ENCODE results near the gene FAF1. TPM values are rescaled to one million over a fixed set of nuclear protein-coding genes. Genes with fewer than 3 reads are reported as not detected.

The FAF1 gene
- total RNA-seq, 4 donors from 2014 or later, result 36.9 to 77.6 (median 48.3) TPM

- no peak for DNase-seq
- Histone ChIP-seq H3K4me1 (no peaks in the 10 kb centered on the region), H3K36me3 (peaks cover 0 to 2% (median 0%) of the 10 kb centered on the region in 3 donors), H3K27me3 (no peaks in the 10 kb centered on the region), H3K27ac (no peak overlapping the region), H3K4me3 (no peak overlapping the region), H3K9me3 (no peaks in the 10 kb centered on the region)
- TF ChIP-seq POLR2A (IDR thresholded peaks at IDR 0.05) (no peak), CTCF (IDR thresholded peaks at IDR 0.05) (no peak)
Measured at GRCh38 chr1:50684185-50684584, 275.9 kb downstream of the FAF1 start.

- no peaks in the 10 kb centered on the region for H3K27me3 ChIP-seq
- no peaks in the 10 kb centered on the region for H3K9me3 ChIP-seq
- H3K36me3 ChIP-seq, result no peaks in the 10 kb centered on the region
- no peaks in the 10 kb centered on the region for H3K4me1 ChIP-seq
- no peak for TF ChIP-seq POLR2A (IDR thresholded peaks at IDR 0.05)
- TF ChIP-seq CTCF (IDR thresholded peaks at IDR 0.05), result no peak
- H3K27ac ChIP-seq, result no peak overlapping the region
- no peak overlapping the region for H3K4me3 ChIP-seq
- DNase-seq, result no peak
Measured at GRCh38 chr1:50681931-50682330, 278.1 kb downstream of the FAF1 start.

GRCh38 chr1:50667710-50668356, 292.2 kb downstream of the FAF1 start:
- no peak overlapping the region for H3K4me3 ChIP-seq
- no peaks in the 10 kb centered on the region for H3K27me3 ChIP-seq
- H3K4me1 ChIP-seq, result no peaks in the 10 kb centered on the region
- H3K27ac ChIP-seq, result no peak overlapping the region
- no peak for TF ChIP-seq POLR2A (IDR thresholded peaks at IDR 0.05)
- no peak for TF ChIP-seq CTCF (IDR thresholded peaks at IDR 0.05)
- H3K36me3 ChIP-seq, result no peaks in the 10 kb centered on the region
- DNase-seq, result no peak
- H3K9me3 ChIP-seq, result no peaks in the 10 kb centered on the region

- H3K4me1 ChIP-seq, result no peaks in the 10 kb centered on the region
- H3K27ac ChIP-seq, result no peak overlapping the region
- H3K27me3 ChIP-seq, result no peaks in the 10 kb centered on the region
- H3K9me3 ChIP-seq, result no peaks in the 10 kb centered on the region
- TF ChIP-seq POLR2A (IDR thresholded peaks at IDR 0.05) (no peak), CTCF (IDR thresholded peaks at IDR 0.05) (no peak)
- no peaks in the 10 kb centered on the region for H3K36me3 ChIP-seq
- H3K4me3 ChIP-seq, result no peak overlapping the region
- no peak for DNase-seq
Measured at GRCh38 chr1:50667272-50667671, 292.8 kb downstream of the FAF1 start.

GRCh38 chr1:50666849-50667248, 293.2 kb downstream of the FAF1 start:
- no peak for TF ChIP-seq CTCF (IDR thresholded peaks at IDR 0.05)
- TF ChIP-seq POLR2A (IDR thresholded peaks at IDR 0.05), result no peak
- Histone ChIP-seq H3K4me1 (no peaks in the 10 kb centered on the region), H3K27me3 (no peaks in the 10 kb centered on the region), H3K9me3 (no peaks in the 10 kb centered on the region), H3K27ac (no peak overlapping the region), H3K36me3 (no peaks in the 10 kb centered on the region), H3K4me3 (no peak overlapping the region)
- DNase-seq, result no peak

GRCh38 chr1:50665413-50665812, 294.7 kb downstream of the FAF1 start:
- Histone ChIP-seq H3K4me1 (no peaks in the 10 kb centered on the region), H3K9me3 (no peaks in the 10 kb centered on the region), H3K27ac (no peak overlapping the region), H3K4me3 (no peak overlapping the region), H3K27me3 (no peaks in the 10 kb centered on the region), H3K36me3 (no peaks in the 10 kb centered on the region)
- TF ChIP-seq CTCF (IDR thresholded peaks at IDR 0.05) (no peak), POLR2A (IDR thresholded peaks at IDR 0.05) (no peak)
- DNase-seq, result no peak
